Measurements from ENCODE around the gene CRACDL.

The CRACDL gene

DNA sequence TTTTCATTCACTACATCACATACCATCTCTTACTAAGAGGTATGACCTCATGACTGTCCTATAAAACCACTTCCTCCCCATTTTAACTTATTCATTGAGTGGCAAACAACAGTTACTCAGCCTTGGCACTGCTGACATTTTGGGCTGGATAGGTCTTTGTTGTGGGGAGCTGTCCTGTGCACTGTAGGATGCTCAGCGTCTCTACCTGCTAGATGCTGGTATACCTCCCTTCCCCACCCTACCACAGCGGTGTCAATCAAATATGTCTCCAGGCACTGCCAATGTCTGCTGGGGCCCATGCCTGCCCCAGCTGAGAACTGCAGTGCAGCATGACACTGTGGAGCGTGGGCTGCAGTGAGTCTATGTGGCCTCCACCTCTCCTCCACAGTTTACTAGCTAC lies 128.8 kb downstream of the CRACDL start:
- in situ Hi-C loops (cut with MboI; ENCODE audit: low sequenced_read_pairs) = no loop called here

DNA sequence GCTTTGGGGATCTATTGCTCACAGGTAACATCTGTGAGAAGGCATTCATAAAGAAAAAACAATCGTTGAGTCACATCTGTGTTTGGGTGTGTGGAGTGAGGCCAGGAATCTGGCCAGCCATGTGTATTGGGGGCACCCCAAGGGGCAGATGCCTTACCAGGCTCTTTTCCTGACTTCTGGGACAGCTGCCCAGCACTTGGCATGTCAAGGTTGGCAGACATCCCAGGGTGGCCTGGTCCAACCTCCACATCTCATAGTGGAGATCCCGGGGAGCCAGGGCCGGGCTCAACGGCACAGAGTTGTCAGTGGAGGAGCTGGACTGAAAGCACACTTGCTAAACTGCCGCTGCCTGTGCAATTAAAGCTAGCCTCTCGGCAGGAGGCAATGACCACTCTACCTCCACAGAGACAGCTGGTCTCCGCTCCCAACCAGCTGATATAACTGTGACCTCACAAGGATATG lies 129.8 kb downstream of the CRACDL start:
- in situ Hi-C loops (cut with MboI; ENCODE audit: low sequenced_read_pairs) = no loop called here

DNA sequence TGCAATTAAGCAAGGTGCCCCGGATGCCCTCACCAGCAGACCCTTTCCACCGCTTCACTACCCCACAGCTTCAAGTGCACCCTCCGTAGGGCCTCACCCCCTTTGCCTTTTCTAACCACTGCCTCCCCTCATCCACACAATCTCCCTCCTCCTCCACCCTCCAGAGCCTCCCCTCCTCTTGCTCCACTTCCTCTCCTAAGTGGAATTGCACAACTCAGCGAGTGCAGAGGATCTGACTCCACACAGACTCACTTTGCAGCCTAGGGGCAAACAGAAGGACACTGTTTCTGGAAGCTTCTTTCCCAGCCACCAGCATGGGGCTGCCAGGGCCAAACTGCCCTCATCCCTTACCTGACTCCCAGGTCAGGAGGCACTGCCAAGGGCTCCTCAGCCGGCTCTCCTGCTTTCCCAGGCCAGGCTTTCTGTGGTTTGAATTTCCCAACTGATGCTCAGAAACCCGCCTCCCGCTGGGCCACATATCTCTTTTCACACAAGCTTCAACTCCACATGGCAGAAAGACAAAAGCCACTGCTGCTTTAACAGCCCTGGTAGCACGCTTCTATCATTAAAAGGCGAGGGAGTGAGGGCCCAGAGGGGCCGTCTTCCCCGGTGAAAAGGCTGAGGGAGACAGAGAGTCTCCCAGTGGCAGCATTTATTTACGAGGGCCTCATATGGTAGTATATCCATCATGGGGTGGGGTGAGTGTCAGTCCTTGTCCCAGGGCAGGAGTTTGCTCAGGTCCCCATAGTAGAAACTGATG lies 130.4 kb downstream of the CRACDL start:
- in situ Hi-C loops (cut with MboI; ENCODE audit: low sequenced_read_pairs) = no loop called here

DNA sequence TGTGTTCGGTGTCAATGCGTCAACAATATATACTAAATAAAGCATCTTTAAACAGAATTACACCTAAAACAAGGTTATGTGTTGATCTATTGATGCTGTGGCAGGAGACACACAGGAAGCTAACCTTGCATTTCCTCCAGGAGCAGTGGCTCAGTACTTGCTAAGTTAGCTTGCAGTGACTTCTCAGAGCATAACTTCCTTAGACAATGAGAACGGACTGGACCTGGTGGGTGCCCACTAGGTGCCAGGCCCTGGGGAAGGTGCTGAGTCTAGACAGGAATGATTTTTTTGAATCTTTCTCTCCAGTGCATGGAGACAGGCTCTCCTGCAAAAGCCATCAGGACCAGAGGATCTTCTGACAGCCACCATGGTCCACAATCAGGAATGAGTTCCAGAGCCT lies 131.3 kb downstream of the CRACDL start:
- in situ Hi-C loops (cut with MboI; ENCODE audit: low sequenced_read_pairs) = no loop called here

DNA sequence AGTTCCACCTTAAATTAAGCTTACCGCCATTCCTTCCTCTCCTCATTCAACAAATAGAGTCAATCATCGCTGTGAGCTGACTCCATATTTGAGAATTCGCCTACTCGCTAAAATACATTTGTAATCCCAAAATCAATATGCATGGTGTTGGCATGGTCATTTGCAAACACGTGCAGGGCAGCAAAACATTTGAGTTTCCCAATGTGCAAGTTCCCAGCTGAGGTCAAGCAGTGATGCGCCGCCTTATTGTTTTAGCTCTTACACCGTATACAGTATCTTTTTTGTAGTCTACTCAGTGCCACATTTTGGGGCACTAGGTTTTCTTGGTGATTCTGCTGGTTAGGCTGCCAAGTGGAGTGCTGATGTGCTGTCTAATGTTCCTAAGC lies 131.8 kb downstream of the CRACDL start:
- in situ Hi-C loops (cut with MboI; ENCODE audit: low sequenced_read_pairs) = no loop called here

DNA sequence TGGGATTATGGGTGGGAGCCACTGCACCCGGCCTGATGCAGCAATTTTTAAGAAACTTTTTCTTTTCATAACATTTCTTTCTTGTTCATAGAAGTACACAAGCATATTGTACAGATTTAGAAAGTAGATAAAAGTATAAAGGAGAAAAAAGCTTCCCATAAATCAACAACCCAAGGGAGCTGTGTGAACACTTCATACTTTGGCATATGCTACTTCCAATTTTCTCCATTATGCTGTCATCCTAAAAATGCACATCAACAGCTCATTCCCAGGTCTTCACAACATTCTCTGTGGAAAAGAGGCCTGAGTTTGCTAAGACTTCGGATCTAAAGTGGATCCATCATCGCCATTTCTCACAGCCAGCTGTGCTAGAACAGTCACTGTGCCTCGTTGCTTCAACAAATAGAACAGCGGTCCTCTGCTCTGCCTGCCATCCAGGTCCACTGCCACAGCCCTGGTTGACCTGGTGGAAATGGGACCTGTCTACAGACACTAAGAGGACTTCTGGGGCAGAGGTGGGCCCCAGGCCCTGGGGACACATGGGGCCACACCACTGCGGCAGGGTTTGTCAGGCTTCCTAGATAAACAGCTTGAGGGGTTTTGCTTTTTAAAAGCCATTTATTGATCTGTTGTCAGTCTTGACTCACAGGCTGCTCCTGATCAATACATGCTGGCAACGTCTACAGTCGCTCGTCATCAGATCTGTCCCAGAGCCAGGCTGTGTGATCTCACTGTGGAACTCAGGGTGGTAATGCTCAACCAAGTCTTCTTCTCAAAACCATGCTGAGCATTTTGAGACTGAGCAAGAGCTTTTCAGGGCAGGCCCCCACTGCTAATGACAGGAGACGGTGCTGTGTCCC lies 132.4 kb downstream of the CRACDL start:
- in situ Hi-C loops (cut with MboI; ENCODE audit: low sequenced_read_pairs) = no loop called here

DNA sequence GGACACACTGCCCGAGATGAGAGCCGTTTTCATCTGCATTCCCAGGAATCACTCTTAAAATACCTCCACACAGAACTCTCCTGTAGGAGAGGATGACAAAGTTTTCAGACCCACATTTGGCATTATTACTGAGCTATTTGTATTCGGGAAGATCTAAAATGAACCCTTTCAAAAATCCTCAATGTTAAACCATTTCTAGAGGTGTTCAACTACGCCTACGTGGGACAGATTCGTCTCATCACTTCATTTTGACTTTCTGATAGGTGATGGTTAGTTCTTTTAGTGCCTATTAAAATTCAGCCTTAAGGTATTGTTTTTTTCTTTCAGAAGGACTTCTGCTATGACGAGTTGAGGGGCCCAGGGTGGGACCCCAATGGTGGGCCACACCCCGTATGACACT lies 133.7 kb downstream of the CRACDL start:
- in situ Hi-C loops (cut with MboI; ENCODE audit: low sequenced_read_pairs) = no loop called here

DNA sequence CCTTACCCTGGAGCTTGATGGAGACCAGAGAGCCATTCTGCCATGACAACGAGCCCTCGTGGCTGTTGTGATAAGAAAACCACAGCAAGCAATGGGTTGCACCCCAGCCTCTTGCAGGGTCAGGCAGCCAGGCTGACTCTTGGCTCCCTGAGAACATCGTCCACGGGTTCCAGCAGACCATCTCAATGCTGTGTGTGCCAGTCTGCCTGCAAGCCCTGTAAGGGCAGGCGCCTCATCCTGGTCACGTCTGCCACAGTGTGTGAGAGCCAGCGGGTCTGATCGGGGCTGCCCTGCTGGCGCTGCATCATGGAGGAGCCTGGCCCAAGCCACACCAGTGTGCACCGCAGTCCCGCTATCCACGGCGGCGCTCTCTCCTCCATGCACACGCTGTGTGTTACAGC lies 134.1 kb downstream of the CRACDL start:
- in situ Hi-C loops (cut with MboI; ENCODE audit: low sequenced_read_pairs) = no loop called here

DNA sequence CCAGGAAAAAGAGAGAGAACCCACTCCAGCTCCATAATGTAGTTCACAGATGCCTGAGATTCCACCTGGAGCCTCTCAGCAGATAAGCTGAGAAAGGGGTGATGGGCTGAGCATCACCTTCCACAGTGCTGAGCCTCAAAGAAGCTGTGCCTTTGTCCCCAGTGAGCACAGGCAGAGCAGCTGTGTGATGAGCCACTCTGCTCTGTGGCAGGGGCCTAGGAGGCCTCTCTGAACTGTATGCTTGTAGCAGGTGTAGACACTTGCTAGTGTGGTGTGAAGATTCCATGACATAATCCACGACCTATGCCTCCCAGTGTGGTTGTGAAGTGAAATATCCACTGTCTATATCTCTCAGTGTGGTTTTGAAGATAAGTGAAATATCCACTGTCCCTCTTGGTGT lies 134.7 kb downstream of the CRACDL start:
- in situ Hi-C loops (cut with MboI; ENCODE audit: low sequenced_read_pairs) = no loop called here

DNA sequence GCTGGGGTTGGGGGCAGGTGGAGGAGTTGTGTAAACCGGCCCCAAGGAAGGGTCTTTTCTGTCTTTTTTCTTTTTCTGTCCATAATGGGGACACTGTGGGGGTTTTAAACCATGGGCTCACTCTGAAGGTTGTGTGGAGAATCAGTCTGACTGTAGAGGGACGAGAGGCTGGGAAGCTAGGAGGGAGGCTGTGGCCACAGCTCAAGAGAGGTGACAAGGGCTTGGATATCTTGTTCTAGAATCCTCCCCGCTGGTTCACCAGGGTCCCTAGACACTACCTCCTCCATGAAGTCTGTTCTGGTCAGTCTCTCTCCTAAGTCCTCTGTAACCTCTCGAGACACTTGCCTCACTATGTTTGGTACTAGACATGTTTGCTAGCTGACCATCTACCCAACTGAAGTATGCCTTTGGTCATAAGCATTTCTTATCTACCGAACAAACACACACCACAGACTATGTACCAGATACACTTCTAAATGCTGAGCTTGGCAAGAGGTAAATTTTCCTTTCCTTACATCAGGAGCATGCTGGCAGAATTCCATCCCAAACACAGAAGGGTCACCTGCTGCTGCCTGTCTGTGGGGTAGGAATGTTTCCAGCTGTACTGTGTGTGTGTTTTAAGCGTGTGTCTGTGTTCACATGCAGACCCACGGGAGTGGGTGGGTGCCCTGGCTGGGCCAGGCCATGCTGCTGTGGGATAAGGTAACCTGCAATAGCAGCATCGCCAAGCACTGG lies 135.5 kb downstream of the CRACDL start:
- in situ Hi-C loops (cut with MboI; ENCODE audit: low sequenced_read_pairs) = no loop called here

DNA sequence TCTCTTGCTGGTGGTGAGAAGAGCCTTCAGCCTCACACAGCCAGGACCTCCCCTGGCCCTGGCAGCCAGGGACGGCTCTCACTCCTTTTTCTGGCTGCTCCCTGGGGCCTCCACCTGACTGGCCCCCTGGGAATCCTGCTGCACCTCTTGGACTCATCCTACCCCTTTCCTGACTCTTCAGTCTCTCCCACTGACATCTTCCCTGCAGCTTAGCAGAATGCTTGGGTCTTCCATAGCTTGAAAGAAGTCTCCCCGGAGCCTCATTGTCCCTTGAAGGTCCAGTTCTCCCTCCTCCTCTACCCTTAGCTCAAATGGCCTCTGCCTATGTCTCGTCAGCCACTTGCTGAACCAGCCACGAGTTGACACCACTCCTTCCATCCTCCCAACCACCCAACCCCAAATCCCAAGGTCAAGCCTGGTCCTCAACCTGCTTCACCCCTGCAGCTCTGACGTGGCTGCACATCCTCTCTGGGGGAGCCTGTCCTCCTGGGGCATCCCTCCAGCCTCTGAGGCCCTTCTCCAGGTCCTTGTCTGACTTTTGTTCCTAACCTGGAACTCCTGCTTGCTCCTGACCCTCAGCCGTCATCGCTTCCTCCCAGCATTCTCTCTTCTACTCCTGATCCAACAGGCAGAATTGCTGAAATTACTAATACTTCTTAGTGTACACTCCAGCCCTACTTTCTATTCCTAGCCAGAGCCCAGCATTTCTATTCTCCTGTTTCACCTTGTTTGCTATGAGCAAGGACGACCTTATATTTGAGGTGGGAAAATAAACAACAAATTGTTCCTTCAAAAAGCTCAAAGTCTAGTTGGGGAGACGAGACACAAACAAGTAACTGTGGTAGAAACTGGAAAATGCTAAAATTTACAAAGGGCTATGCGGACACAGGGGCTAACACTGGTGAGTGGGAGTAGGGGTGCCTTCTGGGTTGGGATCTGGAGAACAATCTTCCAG lies 136.4 kb downstream of the CRACDL start:
- in situ Hi-C loops (cut with MboI; ENCODE audit: low sequenced_read_pairs) = no loop called here

DNA sequence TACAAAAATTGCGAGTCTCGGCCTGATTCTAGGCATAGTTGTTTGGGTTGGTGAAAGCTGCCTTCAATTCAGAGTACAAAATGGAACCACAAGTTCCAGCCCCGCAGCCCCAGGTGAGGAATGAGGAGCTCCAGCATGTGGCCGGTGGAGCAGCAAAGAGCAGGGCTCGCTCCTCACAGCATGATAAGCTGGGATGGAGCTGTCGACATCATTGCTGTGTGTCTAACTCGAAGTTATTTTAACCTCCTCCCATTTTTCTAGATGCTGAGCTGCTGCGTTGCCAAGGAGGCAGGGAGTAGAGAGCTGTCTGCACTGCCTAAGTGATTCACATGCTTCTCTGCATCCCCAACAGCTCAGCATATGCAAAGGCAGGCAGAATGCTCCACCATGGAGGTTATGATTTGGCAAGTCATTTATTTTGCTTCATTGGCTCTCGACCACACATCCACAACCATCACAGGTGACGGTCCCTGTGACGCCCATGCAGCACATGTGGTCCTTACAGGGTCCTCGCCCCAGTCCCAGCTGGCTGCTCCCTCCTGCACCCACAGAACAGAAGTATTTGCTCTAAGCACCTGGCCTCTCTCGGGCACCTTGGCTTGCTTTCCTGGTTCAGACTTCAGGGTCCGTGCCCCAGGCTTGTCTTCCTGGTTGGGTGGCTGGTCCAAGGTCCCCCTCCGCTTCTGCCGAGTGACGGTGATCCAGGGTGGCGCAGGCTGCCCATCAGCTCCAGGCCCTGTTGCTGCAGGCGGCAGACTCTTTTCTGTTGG lies 139.1 kb downstream of the CRACDL start:
- in situ Hi-C loops (cut with MboI; ENCODE audit: low sequenced_read_pairs) = no loop called here

DNA sequence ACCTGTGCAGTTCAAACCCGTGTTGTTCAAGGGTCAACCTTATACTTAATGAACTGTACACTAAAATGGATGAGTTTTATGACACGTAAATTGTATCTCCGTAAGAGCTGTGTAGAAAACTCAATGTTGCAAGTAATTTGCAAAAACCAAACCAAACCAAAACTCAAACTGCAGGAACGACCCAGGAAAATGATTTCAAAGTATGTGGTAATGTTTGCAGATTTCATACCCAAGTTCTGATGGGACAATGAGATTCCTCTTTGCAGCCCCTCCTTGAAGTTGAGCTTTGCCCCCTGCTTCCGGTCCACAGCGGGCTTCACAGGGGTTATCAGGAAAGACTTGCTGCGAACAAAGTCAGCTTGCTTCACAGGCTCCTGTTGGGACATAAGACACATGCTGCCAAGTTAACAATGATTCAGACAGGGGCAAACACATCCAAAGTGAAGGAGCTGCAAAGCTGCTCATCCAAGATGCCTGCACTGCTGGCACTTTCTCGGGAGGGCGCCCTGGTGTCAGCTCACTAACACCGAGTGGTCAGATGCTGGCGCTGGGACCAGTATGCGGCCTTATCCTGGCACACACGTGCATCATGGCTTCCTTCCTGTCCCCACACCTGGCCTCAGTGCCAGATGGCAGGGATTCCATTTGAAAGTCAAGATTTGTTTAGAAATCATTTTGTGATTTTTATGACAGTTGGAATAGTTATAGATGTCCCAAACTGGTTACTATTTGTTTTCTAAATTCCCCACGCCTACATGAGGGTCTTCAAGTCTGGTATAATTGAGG lies 139.9 kb downstream of the CRACDL start:
- in situ Hi-C loops (cut with MboI; ENCODE audit: low sequenced_read_pairs) = no loop called here

DNA sequence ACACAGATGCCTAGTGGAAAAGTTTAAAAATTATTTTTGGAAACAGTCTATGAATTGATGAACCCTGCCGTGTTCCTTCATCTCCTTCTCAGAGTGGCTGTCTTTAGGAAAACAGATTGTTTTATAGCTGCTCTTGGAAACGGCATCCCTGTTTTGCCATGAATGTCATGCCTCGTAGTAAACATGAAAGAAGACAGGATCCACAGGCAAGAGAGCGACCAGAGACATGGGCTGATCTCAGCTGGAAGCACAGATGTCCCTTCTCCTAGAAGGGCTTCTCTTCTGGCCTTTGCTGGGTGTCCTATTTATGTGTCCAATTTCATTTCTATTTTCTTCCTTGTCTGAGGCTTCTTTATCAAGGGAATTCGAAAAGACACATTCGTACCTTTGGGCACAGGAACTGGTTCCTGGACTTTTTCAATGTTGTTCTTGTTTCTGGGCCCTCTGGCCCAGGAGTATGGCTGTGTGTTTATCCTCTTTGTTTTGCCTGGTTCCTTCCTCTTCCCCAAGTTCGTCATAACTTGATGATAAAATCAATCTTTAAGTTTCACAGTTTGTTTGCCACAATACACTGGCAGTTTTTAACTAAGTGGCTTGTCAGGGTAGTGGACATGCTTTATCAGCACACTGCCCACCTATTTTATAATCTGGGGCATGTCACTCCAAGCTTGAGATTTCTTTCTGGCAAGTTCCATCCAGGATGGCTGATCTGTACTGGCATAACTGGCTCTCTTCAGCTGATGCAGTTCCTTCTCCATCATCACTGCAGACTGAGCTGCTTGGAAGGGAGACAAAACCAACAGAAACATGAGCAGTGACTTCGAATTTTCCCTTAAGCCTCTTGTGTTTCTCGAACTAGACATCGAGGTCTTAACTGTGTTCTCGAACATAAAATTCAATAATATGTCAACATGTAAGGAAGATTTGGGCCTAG lies 141.9 kb downstream of the CRACDL start:
- in situ Hi-C loops (cut with MboI; ENCODE audit: low sequenced_read_pairs) = no loop called here

DNA sequence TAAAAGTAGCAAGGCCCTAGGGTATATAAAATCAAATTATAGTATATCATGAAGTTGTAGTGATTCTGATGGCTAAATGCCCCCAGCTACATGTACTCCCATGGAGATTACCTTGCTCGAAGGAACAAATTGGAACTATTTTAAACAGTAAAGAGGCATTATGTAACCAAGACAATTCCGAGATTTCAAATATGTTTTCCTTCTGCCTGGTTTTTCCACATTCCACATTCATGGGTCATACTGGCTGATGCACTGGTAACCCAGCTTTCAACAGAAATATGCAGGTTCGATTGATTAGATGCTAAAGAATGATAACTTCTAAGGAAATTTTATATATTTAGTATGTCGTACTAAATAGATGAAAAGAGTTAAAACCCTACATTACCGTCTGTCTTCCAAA lies 142.8 kb downstream of the CRACDL start:
- in situ Hi-C loops (cut with MboI; ENCODE audit: low sequenced_read_pairs) = no loop called here

DNA sequence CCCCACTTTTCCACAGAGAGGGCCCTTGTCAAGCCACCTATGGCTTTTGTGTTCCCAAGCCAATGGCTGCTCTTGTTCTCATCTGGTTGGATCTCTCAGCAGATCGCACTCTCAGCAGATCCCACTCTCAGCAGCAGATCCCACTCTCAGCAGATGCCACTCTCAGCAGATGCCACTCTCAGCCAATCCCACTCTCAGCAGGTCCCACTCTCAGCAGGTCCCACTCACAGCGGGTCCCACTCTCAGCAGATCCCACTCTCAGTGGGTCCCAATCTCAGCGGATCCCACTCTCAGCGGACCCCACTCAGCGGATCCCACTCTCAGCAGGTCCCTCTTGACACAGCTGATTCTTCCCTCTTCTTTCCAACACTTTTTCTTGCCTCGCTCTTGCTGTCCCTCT lies 145.8 kb downstream of the CRACDL start:
- in situ Hi-C loops (cut with MboI; ENCODE audit: low sequenced_read_pairs) = no loop called here

DNA sequence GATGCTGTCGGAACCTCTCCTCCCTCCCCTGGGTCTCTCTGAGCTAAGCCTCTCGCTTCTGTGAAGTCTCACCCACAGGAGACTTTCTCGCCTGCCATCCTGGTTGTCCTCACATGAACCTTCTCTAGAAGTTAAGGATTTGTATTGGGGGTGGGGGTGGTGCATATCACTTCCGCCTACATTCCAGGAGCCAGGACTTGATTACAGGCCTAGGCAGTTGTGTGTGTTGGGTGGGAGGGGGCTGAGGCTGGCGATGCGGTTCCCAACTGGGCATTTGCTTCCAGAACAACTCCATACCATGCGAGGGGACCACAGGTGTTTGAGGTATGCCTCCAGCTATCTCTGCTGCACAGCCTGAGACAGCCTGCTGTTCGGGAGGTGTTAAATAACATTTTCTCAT lies 148.3 kb downstream of the CRACDL start:
- in situ Hi-C loops (cut with MboI; ENCODE audit: low sequenced_read_pairs) = no loop called here

DNA sequence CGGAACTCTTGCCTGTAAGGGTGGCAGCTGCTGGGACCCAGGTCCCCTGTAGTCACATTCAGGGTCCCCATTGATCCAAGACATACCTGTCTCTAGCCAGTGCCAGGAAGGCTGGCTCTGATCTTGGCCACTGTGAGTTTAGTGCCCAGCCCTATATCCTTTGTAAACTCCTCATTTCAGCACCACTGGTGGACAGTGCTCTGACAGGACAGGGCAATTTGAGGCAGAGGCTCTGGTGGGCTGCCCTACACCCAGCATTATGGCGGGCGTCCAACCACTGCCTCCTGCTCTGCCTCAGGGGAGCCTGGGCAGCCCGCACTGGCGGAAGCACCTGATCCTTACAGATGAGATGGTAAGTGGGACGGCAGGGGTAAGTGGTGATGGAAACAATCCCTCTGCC lies 149.8 kb downstream of the CRACDL start:
- in situ Hi-C loops (cut with MboI; ENCODE audit: low sequenced_read_pairs) = no loop called here
